NCI-H748 (cell line): ENCODE results near the gene SOX6.
"Not testable (repeated sequence)": the region's sequence is repeated elsewhere in the genome, so short reads cannot be mapped to it uniquely, and the experiment has no call there.

ENCODE experiments used
- DNase-seq: peaks from one replicate; lab custom pipeline; 2025; ENCODE audit not compliant: unreplicated experiment; lab: John Stamatoyannopoulos, UW

SOX6 gene

GRCh38 chr11:16052750-16053149, 303.6 kb downstream of the SOX6 start:
- no peak for DNase-seq

- DNase-seq, result peak; percentile 44
These were observed 306.7 kb downstream of the SOX6 start for GRCh38 chr11:16049611-16050010.

- DNase-seq, result no peak
These were observed 309.3 kb downstream of the SOX6 start for GRCh38 chr11:16047073-16047472.

GRCh38 chr11:16043617-16044016, 312.7 kb downstream of the SOX6 start:
- DNase-seq, result no peak

- DNase-seq, result no peak
These were observed 315.1 kb downstream of the SOX6 start for GRCh38 chr11:16041207-16041606.

- DNase-seq, result peak; percentile 45
These were observed 316.2 kb downstream of the SOX6 start for GRCh38 chr11:16040151-16040550.

- DNase-seq, result no peak
These were observed 319.2 kb downstream of the SOX6 start for GRCh38 chr11:16037179-16037578.

GRCh38 chr11:16036218-16036617, 320.1 kb downstream of the SOX6 start:
- no peak for DNase-seq

- DNase-seq, result no peak
These were observed 322.3 kb downstream of the SOX6 start for GRCh38 chr11:16034074-16034473.

- no peak for DNase-seq
These were observed 323.4 kb downstream of the SOX6 start for GRCh38 chr11:16032974-16033373.

GRCh38 chr11:16031210-16031609, 325.1 kb downstream of the SOX6 start:
- DNase-seq, result no peak

GRCh38 chr11:16030664-16031063, 325.7 kb downstream of the SOX6 start:
- no peak for DNase-seq

GRCh38 chr11:16029151-16029550, 327.2 kb downstream of the SOX6 start:
- DNase-seq, result not testable (repeated sequence)

GRCh38 chr11:16028419-16028818, 327.9 kb downstream of the SOX6 start:
- no peak for DNase-seq

GRCh38 chr11:16027621-16028020, 328.7 kb downstream of the SOX6 start:
- no peak for DNase-seq

GRCh38 chr11:16026849-16027248, 329.5 kb downstream of the SOX6 start:
- DNase-seq, result peak; percentile 44

GRCh38 chr11:16018931-16019330, 337.4 kb downstream of the SOX6 start:
- no peak for DNase-seq

- no peak for DNase-seq
These were observed 339.9 kb downstream of the SOX6 start for GRCh38 chr11:16016468-16016829.

- no peak for DNase-seq
These were observed 340.4 kb downstream of the SOX6 start for GRCh38 chr11:16015741-16016467.

GRCh38 chr11:16013649-16014275, 342.6 kb downstream of the SOX6 start:
- DNase-seq, result peak; percentile 25

GRCh38 chr11:16013242-16013641, 343.1 kb downstream of the SOX6 start:
- no peak for DNase-seq

GRCh38 chr11:16012125-16012751, 344.1 kb downstream of the SOX6 start:
- no peak for DNase-seq
